ENCODE data around the gene ZRSR2. TPM values are rescaled to one million over a fixed set of nuclear protein-coding genes. Genes with fewer than 3 reads are reported as not detected.

Gene ZRSR2
- total and polyA plus RNA-seq, 10 of the 15 experiments (the other 5 are each of a cell fraction or from before 2014, with no cell fraction given) = 8.8 to 34.1 (median 15.6) TPM

GRCh38 chrX:15843960-15844359 lies 53.7 kb downstream of the ZRSR2 start:
- CTCF ChIA-PET = no interaction called here
- peaks cover 7% of the 10 kb centered on the region for H3K79me2 ChIP-seq (ENCODE audit: control insufficient read depth, insufficient read depth, low read length)
- no peak overlapping the region for H3K4me2 ChIP-seq (ENCODE audit: control insufficient read depth, insufficient read depth)
- H3K4me3 ChIP-seq = no peak overlapping the region
- H3K9ac ChIP-seq (ENCODE audit: control insufficient read depth, insufficient read depth, low read length) = no peak overlapping the region
- H4K20me1 ChIP-seq (ENCODE audit: control insufficient read depth, insufficient read depth) = no peaks in the 10 kb centered on the region
- no peak for DNase-seq (ENCODE audit: low read depth, low spot score)
- no peaks in the 10 kb centered on the region for H3K4me1 ChIP-seq (ENCODE audit: control insufficient read depth, insufficient read depth, low read length)
- RAD21 ChIA-PET (ENCODE audit: unreplicated experiment) = no interaction called here
- SMC1A ChIA-PET (ENCODE audit: uncharacterized antibody, unreplicated experiment) = no interaction called here
- intact Hi-C loops (cut with micrococcal nuclease; ENCODE audit: unreplicated experiment) = loop anchor here (10.0 kb wide), 1 partner anchor 159 kb away; no protein-coding TSS in a partner anchor
- peaks cover 0 to 16% of the 10 kb centered on the region in 2 experiments; a peak in 2 of 4 replicates for H3K36me3 ChIP-seq (ENCODE audit: control insufficient read depth in 2 of 2, insufficient read depth in 2 of 2, low read length in 1 of 2)
- no TSS peak for BruUV-seq (replicated peaks)
- POLR2A ChIA-PET = no interaction called here
- in situ Hi-C loops (cut with MboI) = no loop called here
- TF ChIP-seq ATF7 (IDR thresholded peaks at IDR 0.05; ENCODE audit: low read depth) = peak; percentile 38; the same call in 1 of the 2 replicates
- no peak for TF ChIP-seq PBX3 (IDR thresholded peaks at IDR 0.05; ENCODE audit: insufficient replicate concordance, low read depth, low read length)
- H3K27ac ChIP-seq (ENCODE audit: control insufficient read depth, insufficient read depth) = no peak overlapping the region
- no peak for FAIRE-seq
- no peak overlapping the region for H2AFZ ChIP-seq (ENCODE audit: control insufficient read depth, low read depth, low read length)
- peak; percentile 42 for ATAC-seq
- H3K9me3 ChIP-seq (replicated peaks; ENCODE audit: control insufficient read depth, insufficient read depth, low read length) = no peaks in the 10 kb centered on the region
- no peaks in the 10 kb centered on the region for H3K27me3 ChIP-seq (replicated peaks in 1 of 2; ENCODE audit: control insufficient read depth in 2 of 2, insufficient read depth in 2 of 2, low read length in 1 of 2)

GRCh38 chrX:15848576-15848975 lies 58.3 kb downstream of the ZRSR2 start:
- Histone ChIP-seq H3K79me2 (ENCODE audit: control insufficient read depth, insufficient read depth, low read length) (peaks cover 26% of the 10 kb centered on the region), H3K9me3 (replicated peaks; ENCODE audit: control insufficient read depth, insufficient read depth, low read length) (no peaks in the 10 kb centered on the region), H3K9ac (ENCODE audit: control insufficient read depth, insufficient read depth, low read length) (no peak overlapping the region), H3K4me2 (ENCODE audit: control insufficient read depth, insufficient read depth) (no peak overlapping the region), H3K4me1 (ENCODE audit: control insufficient read depth, insufficient read depth, low read length) (no peaks in the 10 kb centered on the region), H2AFZ (ENCODE audit: control insufficient read depth, low read depth, low read length) (no peak overlapping the region), H4K20me1 (ENCODE audit: control insufficient read depth, insufficient read depth) (no peaks in the 10 kb centered on the region), H3K27ac (ENCODE audit: control insufficient read depth, insufficient read depth) (no peak overlapping the region), H3K36me3 (ENCODE audit: control insufficient read depth in 2 of 2, insufficient read depth in 2 of 2, low read length in 1 of 2) (peaks cover 0 to 5% of the 10 kb centered on the region in 2 experiments; a peak in 2 of 4 replicates), H3K4me3 (no peak overlapping the region), H3K27me3 (replicated peaks in 1 of 2; ENCODE audit: control insufficient read depth in 2 of 2, insufficient read depth in 2 of 2, low read length in 1 of 2) (no peaks in the 10 kb centered on the region)
- POLR2A ChIA-PET = interaction anchor here (1.2 to 1.4 kb wide), 3 partner anchors 17 to 290 kb away, joined by 3 to 4 read pairs (median 3); no protein-coding TSS in a partner anchor
- in situ Hi-C loops (cut with MboI) (no loop called here), intact Hi-C loops (cut with micrococcal nuclease; ENCODE audit: unreplicated experiment) (loop anchor here (2.0 to 10.0 kb wide), 3 partner anchors 86 to 164 kb away; no protein-coding TSS in a partner anchor)
- CTCF ChIA-PET = interaction anchor here (0.8 to 3.8 kb wide), 19 partner anchors 9 to 597 kb away, joined by 3 to 40 read pairs (median 4); partner anchors contain the start of gene GRPR
- ATAC-seq (peak; percentile 47), DNase-seq (ENCODE audit: low read depth, low spot score) (no peak), FAIRE-seq (no peak)
- BruUV-seq (replicated peaks) = no TSS peak
- SMC1A ChIA-PET (ENCODE audit: uncharacterized antibody, unreplicated experiment) = interaction anchor here (0.6 to 3.3 kb wide), 25 partner anchors 9 to 363 kb away, joined by 3 to 33 read pairs (median 5); partner anchors contain the start of gene ZRSR2
- RAD21 ChIA-PET (ENCODE audit: unreplicated experiment) = interaction anchor here (1.0 to 3.9 kb wide), 21 partner anchors 9 to 597 kb away, joined by 3 to 34 read pairs (median 4); partner anchors contain the start of gene GRPR
- WGBS (ENCODE audit: insufficient coverage, insufficient replicate concordance, low lambda C conversion rate, missing lambda C conversion rate) = 95% methylated on average over 1 of the region's 1 CpG
- TF ChIP-seq IKZF2 (IDR thresholded peaks at IDR 0.05) (no peak), CTCF (IDR thresholded peaks at IDR 0.05 in 2 of 3, conservative IDR thresholded peaks at IDR 0.05 in 1 of 3; ENCODE audit: control insufficient read depth in 2 of 3, extremely low read depth in 1 of 3, insufficient read depth in 1 of 3, low read depth in 3 of 3, low read length in 3 of 3) (no peak), EGR1 (IDR thresholded peaks at IDR 0.05; ENCODE audit: borderline replicate concordance in 1 of 2, low read depth in 2 of 2, low read length in 2 of 2) (no peak), MYC (IDR thresholded peaks at IDR 0.05; ENCODE audit: insufficient read depth, insufficient read length, insufficient replicate concordance, low read length, severe bottlenecking) (no peak), RAD51 (IDR thresholded peaks at IDR 0.05) (peak; percentile 79), SREBF2 (IDR thresholded peaks at IDR 0.05; ENCODE audit: low read length) (no peak), ZNF24 (IDR thresholded peaks at IDR 0.05) (no peak), ATF2 (IDR thresholded peaks at IDR 0.05; ENCODE audit: low read length) (no peak), MTA2 (IDR thresholded peaks at IDR 0.05; ENCODE audit: low read depth) (0 out of 2 replicates have a peak, but pooled peaks have one; percentile 23), STAT3 (IDR thresholded peaks at IDR 0.05; ENCODE audit: low read depth, low read length) (0 out of 2 replicates have a peak, but pooled peaks have one; percentile 16), EED (IDR thresholded peaks at IDR 0.05; ENCODE audit: low read depth) (no peak)
